ENCODE results near the gene TMEM131L. TPM values are rescaled to one million over a fixed set of nuclear protein-coding genes. Genes with fewer than 3 reads are reported as not detected.
A peak's percentile ranks its signal among the peaks of the same experiment; 100 is the strongest.

TMEM131L gene
- total and polyA plus RNA-seq, 7 donors = 0.60 to 27.2 (median 12.1) TPM

DNA sequence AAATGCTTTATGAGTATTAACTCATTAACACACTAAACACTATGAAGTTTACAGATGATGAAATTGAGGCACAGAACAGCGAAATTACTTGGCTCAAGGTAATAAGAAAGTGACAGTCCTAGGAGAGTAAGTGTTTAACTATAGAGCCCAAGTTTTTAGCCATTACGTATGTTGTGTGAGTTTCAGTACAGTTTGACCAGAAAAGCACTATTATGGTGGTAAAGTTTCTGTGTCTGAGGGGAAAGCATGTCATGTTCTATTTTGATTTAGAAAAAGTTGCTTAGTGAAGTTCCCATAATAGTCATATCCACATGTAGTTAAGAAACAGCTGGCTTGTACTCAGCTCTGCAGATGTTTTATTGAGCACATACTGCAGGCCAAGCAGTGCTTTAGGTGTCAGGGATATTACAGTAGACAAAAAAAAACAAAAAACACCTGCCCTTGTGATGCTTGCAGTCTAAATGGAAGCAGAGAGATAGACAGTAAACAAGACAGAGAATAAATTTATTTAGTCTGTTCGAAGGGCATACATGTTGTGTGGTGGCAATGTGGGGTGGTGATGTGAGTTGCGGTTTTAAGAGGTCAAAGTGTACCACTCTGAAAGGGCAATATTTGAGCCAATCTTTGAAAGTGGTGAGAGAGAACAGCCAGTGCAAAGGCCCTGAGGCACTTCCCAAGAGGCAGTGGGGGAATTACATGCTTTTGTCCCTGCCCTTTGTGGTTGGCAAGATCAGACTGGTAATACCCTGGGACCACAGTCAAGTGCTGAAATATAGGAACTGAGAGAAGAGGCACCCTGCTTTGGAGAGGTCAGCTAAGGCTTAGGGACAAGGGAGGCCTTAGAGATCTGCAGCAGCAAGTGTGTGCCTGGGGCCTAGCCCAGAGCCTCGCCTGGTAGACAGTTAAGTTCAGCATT is 6.2 kb downstream of the TMEM131L start:
- H3K4me1 ChIP-seq = peaks cover 0 to 44% (median 31%) of the 10 kb centered on the region in 4 donors

DNA sequence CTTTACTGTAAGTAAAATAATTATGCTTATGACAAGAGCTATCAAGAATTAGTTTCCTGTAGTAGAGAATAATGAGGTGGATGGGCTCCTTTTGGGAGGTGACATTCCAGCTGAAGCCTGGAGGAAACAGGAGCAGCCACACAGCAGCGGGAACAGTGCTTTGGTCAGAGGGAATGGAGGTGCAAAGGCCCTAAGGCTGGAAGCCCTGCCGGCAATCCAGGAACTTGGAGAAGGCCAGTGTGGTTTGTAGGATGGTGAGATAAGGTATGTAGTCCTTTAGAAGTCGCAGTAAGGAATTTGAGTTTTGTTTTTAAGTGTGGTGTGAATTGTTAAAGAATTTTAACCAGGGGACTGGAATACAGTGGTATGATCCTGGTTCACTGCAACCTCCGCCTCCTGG is 8.1 kb downstream of the TMEM131L start:
- no peak for TF ChIP-seq POLR2A (IDR thresholded peaks at IDR 0.05)
- no peak for TF ChIP-seq POLR2AphosphoS5 (IDR thresholded peaks at IDR 0.05)
- TF ChIP-seq, protein P1, sequence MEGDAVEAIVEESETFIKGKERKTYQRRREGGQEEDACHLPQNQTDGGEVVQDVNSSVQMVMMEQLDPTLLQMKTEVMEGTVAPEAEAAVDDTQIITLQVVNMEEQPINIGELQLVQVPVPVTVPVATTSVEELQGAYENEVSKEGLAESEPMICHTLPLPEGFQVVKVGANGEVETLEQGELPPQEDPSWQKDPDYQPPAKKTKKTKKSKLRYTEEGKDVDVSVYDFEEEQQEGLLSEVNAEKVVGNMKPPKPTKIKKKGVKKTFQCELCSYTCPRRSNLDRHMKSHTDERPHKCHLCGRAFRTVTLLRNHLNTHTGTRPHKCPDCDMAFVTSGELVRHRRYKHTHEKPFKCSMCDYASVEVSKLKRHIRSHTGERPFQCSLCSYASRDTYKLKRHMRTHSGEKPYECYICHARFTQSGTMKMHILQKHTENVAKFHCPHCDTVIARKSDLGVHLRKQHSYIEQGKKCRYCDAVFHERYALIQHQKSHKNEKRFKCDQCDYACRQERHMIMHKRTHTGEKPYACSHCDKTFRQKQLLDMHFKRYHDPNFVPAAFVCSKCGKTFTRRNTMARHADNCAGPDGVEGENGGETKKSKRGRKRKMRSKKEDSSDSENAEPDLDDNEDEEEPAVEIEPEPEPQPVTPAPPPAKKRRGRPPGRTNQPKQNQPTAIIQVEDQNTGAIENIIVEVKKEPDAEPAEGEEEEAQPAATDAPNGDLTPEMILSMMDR (IDR thresholded peaks at IDR 0.05) = no peak
- no peak for TF ChIP-seq EP300 (IDR thresholded peaks at IDR 0.05)
- Histone ChIP-seq H3K27me3 (no peaks in the 10 kb centered on the region), H3K4me3 (no peak overlapping the region), H3K9me3 (no peaks in the 10 kb centered on the region), H3K36me3 (peaks cover 0 to 18% (median 5%) of the 10 kb centered on the region in 4 donors), H3K4me1 (peaks cover 0 to 44% (median 25%) of the 10 kb centered on the region in 4 donors), H3K27ac (no peak overlapping the region)
- DNase-seq = no peak
- 98% methylated on average over 4 of the region's 4 CpGs for WGBS, 2 donors
- intact Hi-C loops (cut with DNase I) = no loop called here

More for the DNA sequence above, 6.2 kb downstream of the TMEM131L start:
- H3K36me3 ChIP-seq = peaks cover 0 to 18% (median 5%) of the 10 kb centered on the region in 4 donors
- no peak for TF ChIP-seq EP300 (IDR thresholded peaks at IDR 0.05)
- TF ChIP-seq, protein P1 (IDR thresholded peaks at IDR 0.05) = no peak
- no peak for TF ChIP-seq POLR2A (IDR thresholded peaks at IDR 0.05)
- no peak for TF ChIP-seq POLR2AphosphoS5 (IDR thresholded peaks at IDR 0.05)
- H3K9me3 ChIP-seq = no peaks in the 10 kb centered on the region
- intact Hi-C loops (cut with DNase I) = no loop called here
- no peaks in the 10 kb centered on the region for H3K27me3 ChIP-seq
- H3K4me3 ChIP-seq = no peak overlapping the region
- WGBS, 2 donors = 84 to 87% methylated on average over 5 of the region's 5 CpGs
- no peak overlapping the region for H3K27ac ChIP-seq
- DNase-seq = no peak

DNA sequence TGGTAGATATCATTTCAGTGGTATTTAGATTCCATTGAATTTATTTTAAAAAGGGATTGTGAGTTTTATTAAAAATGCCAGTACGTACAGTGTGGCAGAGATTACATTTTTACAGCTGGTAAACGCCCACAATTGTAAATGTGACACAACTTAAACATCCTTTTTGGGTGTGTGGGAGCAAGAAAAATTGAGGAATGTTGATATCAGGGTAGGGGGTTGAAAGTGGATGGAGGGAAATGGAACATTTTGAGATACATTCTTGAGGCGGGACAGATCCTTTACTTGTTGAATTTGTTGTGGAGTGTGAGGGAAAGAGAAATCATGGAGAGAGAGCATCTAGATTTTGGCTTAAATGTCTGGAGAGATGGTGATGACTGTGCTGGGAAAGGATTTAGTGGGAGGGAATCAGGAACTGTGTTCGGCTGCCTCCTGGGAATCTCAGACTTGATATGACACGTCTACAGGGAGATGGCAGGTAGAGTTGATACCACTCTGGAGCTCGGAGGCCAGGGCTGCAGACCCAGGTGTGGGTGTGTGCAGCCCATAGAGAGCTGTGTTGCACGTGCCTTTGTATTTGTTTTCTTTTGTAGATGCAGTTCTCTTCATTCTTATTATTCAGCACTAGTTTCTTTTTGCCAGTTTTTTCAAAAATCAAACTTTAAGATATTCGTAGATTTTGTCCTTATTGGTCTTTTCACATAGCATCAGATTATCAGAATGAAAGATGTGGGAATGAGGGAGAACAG is 10.8 kb downstream of the TMEM131L start:
- Histone ChIP-seq H3K4me1 (peaks cover 0 to 27% (median 15%) of the 10 kb centered on the region in 4 donors), H3K27ac (peak overlapping the region in 2 of 4 donors; percentile 0 to 61), H3K4me3 (no peak overlapping the region), H3K27me3 (no peaks in the 10 kb centered on the region), H3K9me3 (no peaks in the 10 kb centered on the region), H3K36me3 (peaks cover 0 to 18% (median 5%) of the 10 kb centered on the region in 4 donors)
- intact Hi-C loops (cut with DNase I) = no loop called here
- no peak for DNase-seq
- 71 to 77% methylated on average over 8 of the region's 8 CpGs for WGBS, 2 donors
- no peak for TF ChIP-seq EP300 (IDR thresholded peaks at IDR 0.05)

GRCh38 chr4:153479101-153479500 is 12.9 kb downstream of the TMEM131L start:
- H3K9me3 ChIP-seq = no peaks in the 10 kb centered on the region
- peaks cover 0 to 16% (median 5%) of the 10 kb centered on the region in 4 donors for H3K36me3 ChIP-seq
- intact Hi-C loops (cut with DNase I) = no loop called here
- DNase-seq = no peak
- no peak for TF ChIP-seq EP300 (IDR thresholded peaks at IDR 0.05)
- TF ChIP-seq POLR2AphosphoS5 (IDR thresholded peaks at IDR 0.05) = peak in 1 of 4 donors; percentile 15
- H3K27me3 ChIP-seq = no peaks in the 10 kb centered on the region
- H3K4me1 ChIP-seq = peaks cover 0 to 36% (median 23%) of the 10 kb centered on the region in 4 donors
- H3K4me3 ChIP-seq = no peak overlapping the region
- WGBS, 2 donors = 67 to 70% methylated on average over 3 of the region's 3 CpGs
- peak overlapping the region; percentile 31 to 61 (median 46) for H3K27ac ChIP-seq

DNA sequence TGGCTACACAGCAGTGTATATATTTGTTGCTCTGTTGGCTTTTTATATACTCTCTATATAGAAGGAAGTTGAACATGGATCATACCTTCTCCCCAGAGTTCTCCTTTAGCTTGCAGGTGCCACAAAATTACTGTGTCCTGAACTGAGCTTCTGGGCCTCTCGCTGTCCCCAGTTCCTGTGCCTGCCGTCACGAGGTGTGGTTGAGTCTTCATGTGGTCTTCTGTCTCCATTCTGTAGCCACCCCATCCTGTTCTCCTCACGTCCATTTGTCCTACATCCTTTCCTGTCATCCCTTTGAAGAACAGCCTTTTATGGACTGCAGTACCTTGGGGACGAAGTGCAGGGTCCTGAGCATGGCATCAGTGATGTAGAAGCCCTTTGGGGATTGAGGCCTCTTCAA is 14.5 kb downstream of the TMEM131L start:
- intact Hi-C loops (cut with DNase I) = no loop called here
- 74 to 88% methylated on average over 5 of the region's 5 CpGs for WGBS, 2 donors
- no peak for DNase-seq
- Histone ChIP-seq H3K27me3 (no peaks in the 10 kb centered on the region), H3K27ac (no peak overlapping the region), H3K4me3 (no peak overlapping the region), H3K36me3 (peaks cover 0 to 4% (median 2%) of the 10 kb centered on the region in 4 donors), H3K9me3 (no peaks in the 10 kb centered on the region), H3K4me1 (peaks cover 0 to 42% (median 27%) of the 10 kb centered on the region in 4 donors)
- TF ChIP-seq EP300 (IDR thresholded peaks at IDR 0.05) (no peak), POLR2AphosphoS5 (IDR thresholded peaks at IDR 0.05) (no peak), POLR2A (IDR thresholded peaks at IDR 0.05) (no peak)
- TF ChIP-seq, protein P1 (IDR thresholded peaks at IDR 0.05) = no peak
